SH-SY5Y (cell line): ENCODE measurements around the gene FITM2.

Source experiments
- GATA2 ChIP-seq: IDR thresholded peaks from 2 replicates; pipeline ENCODE4 v1.6.1; 2011; ENCODE audit warnings: mild to moderate bottlenecking, low read depth, low read length
- GATA3 ChIP-seq: IDR thresholded peaks from 2 replicates; pipeline ENCODE4 v1.6.1; 2011; ENCODE audit warnings: low read depth, mild to moderate bottlenecking, low read length, moderate library complexity

The FITM2 gene

GRCh38 chr20:44342248-44342647 is 31.2 kb upstream of the FITM2 start:
- no peak for TF ChIP-seq GATA2
- no peak for TF ChIP-seq GATA3

GRCh38 chr20:44336725-44337380 is 25.9 kb upstream of the FITM2 start, which contains the start of gene R3HDML:
R3HDML (plus strand) TSS chr20:44337043; CDS start chr20:44337158, 115 bp downstream.
- TF ChIP-seq GATA3 (no peak), GATA2 (no peak)

- TF ChIP-seq GATA2 (no peak), GATA3 (no peak)
These were observed 25.1 kb upstream of the FITM2 start for GRCh38 chr20:44336086-44336485.

GRCh38 chr20:44335675-44336074 is 24.7 kb upstream of the FITM2 start:
- TF ChIP-seq GATA2 (no peak), GATA3 (no peak)

GRCh38 chr20:44334709-44335108 is 23.7 kb upstream of the FITM2 start:
- TF ChIP-seq GATA2: no peak
- TF ChIP-seq GATA3: no peak

GRCh38 chr20:44334306-44334705 is 23.3 kb upstream of the FITM2 start:
- TF ChIP-seq GATA2 (no peak), GATA3 (no peak)

GRCh38 chr20:44331201-44331600 is 20.2 kb upstream of the FITM2 start:
- TF ChIP-seq GATA3: no peak
- TF ChIP-seq GATA2: no peak

- TF ChIP-seq GATA3 (no peak), GATA2 (no peak)
These were observed 17.4 kb upstream of the FITM2 start for GRCh38 chr20:44328428-44328827.

- TF ChIP-seq GATA2: no peak
- TF ChIP-seq GATA3: no peak
These were observed 15.6 kb upstream of the FITM2 start for GRCh38 chr20:44326391-44327159.

GRCh38 chr20:44324343-44324742 is 13.3 kb upstream of the FITM2 start:
- TF ChIP-seq GATA2 (no peak), GATA3 (no peak)

GRCh38 chr20:44319839-44320422 is 8.9 kb upstream of the FITM2 start:
- TF ChIP-seq GATA3: no peak
- no peak for TF ChIP-seq GATA2

GRCh38 chr20:44314870-44315269 is 3.9 kb upstream of the FITM2 start:
- TF ChIP-seq GATA2 (no peak), GATA3 (no peak)

GRCh38 chr20:44309763-44310663 is 989 bp downstream of the FITM2 start:
- no peak for TF ChIP-seq GATA3
- no peak for TF ChIP-seq GATA2

- no peak for TF ChIP-seq GATA2
- TF ChIP-seq GATA3: no peak
These were observed 4.1 kb downstream of the FITM2 start for GRCh38 chr20:44306927-44307326.
